ENCODE measurements around the gene KCNQ1. TPM values are rescaled to one million over a fixed set of nuclear protein-coding genes. Genes with fewer than 3 reads are reported as not detected.

KCNQ1 gene
- total RNA-seq, 1 donor from 2014 or later: 4.8 TPM

GRCh38 chr11:2591805-2592204, 147.0 kb downstream of the KCNQ1 start:
- Mint-ChIP-seq H3K27me3 (peaks cover 10% of the 10 kb centered on the region), H3K4me1 (ENCODE audit: unreplicated experiment) (no peaks in the 10 kb centered on the region), H3K9me3 (no peaks in the 10 kb centered on the region), H3K27ac (no peak overlapping the region), H3K4me3 (no peak overlapping the region), H3K36me3 (no peaks in the 10 kb centered on the region)
- no peak for DNase-seq (ENCODE audit: extremely low spot score, unreplicated experiment)
- TF ChIP-seq CTCF (conservative IDR thresholded peaks at IDR 0.05): no peak

- no peak for TF ChIP-seq CTCF (conservative IDR thresholded peaks at IDR 0.05)
- Mint-ChIP-seq H3K27ac (no peak overlapping the region), H3K27me3 (peaks cover 10% of the 10 kb centered on the region), H3K9me3 (peaks cover 4% of the 10 kb centered on the region), H3K4me3 (no peak overlapping the region), H3K4me1 (ENCODE audit: unreplicated experiment) (no peaks in the 10 kb centered on the region), H3K36me3 (no peaks in the 10 kb centered on the region)
- no peak for DNase-seq (ENCODE audit: extremely low spot score, unreplicated experiment)
These were observed 148.0 kb downstream of the KCNQ1 start for GRCh38 chr11:2592559-2593392.

- no peak for DNase-seq (ENCODE audit: extremely low spot score, unreplicated experiment)
- Mint-ChIP-seq H3K4me3 (no peak overlapping the region), H3K4me1 (ENCODE audit: unreplicated experiment) (no peaks in the 10 kb centered on the region), H3K27ac (no peak overlapping the region), H3K27me3 (peaks cover 10% of the 10 kb centered on the region), H3K9me3 (peaks cover 4% of the 10 kb centered on the region), H3K36me3 (no peaks in the 10 kb centered on the region)
- no peak for TF ChIP-seq CTCF (conservative IDR thresholded peaks at IDR 0.05)
These were observed 148.7 kb downstream of the KCNQ1 start for GRCh38 chr11:2593393-2593950.

GRCh38 chr11:2594267-2594666, 149.5 kb downstream of the KCNQ1 start:
- TF ChIP-seq CTCF (conservative IDR thresholded peaks at IDR 0.05): no peak
- Mint-ChIP-seq H3K27me3 (peaks cover 10% of the 10 kb centered on the region), H3K9me3 (peaks cover 4% of the 10 kb centered on the region), H3K4me1 (ENCODE audit: unreplicated experiment) (no peaks in the 10 kb centered on the region), H3K4me3 (no peak overlapping the region), H3K36me3 (no peaks in the 10 kb centered on the region), H3K27ac (no peak overlapping the region)
- DNase-seq (ENCODE audit: extremely low spot score, unreplicated experiment): no peak

- no peak for TF ChIP-seq CTCF (conservative IDR thresholded peaks at IDR 0.05)
- Mint-ChIP-seq H3K4me3 (no peak overlapping the region), H3K4me1 (ENCODE audit: unreplicated experiment) (peaks cover 5% of the 10 kb centered on the region), H3K9me3 (peaks cover 4% of the 10 kb centered on the region), H3K27ac (no peak overlapping the region), H3K36me3 (no peaks in the 10 kb centered on the region), H3K27me3 (peaks cover 13% of the 10 kb centered on the region)
- no peak for DNase-seq (ENCODE audit: extremely low spot score, unreplicated experiment)
These were observed 150.4 kb downstream of the KCNQ1 start for GRCh38 chr11:2595204-2595603.

Measured in type B pancreatic cell (in vitro differentiated cells).